ENCODE measurements around the gene FNDC8. TPM values are rescaled to one million over a fixed set of nuclear protein-coding genes. Genes with fewer than 3 reads are reported as not detected.
"Not testable (repeated sequence)": the region's sequence is repeated elsewhere in the genome, so short reads cannot be mapped to it uniquely, and the experiment has no call there.

FNDC8 gene
- total and polyA plus RNA-seq, 2 donors from 2014 or later = not detected

DNA sequence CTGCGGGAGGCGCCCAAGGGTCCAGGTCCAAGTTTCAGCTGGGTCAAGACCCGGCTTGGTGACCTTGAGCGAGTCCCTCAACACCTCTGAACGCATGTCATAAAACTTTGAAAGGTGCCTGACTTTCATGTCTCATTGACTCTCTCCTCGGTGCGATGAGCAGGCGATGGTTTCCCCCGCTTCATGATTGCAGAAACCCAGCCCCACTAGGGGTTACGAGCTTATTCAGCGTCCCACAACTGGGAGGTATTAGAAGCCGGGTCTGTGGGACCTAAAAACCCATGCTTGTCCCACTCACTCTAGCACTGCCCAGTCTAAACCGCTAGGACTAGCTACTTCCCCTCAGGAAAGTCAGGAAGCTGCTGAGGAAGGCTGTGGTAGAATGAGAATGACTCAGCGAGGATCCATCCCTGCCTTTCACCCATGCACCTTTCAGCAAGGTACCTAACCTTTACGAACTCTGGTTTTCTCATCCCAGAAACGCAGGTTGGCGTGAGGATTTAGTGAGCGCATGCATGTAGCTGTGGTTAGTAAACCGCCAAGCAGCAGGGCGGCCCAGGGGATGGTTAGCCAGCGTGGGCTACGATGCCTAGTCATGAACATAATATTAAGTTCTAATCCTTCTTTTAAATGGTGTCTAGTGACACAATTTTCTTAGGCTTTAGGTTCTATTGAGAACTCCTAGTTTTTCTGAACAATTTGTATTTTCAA is 31.7 kb upstream of the FNDC8 start:
- H3K36me3 ChIP-seq (ENCODE audit: control insufficient read depth in 2 of 3, insufficient read depth in 3 of 3, low read length in 3 of 3) = no peaks in the 10 kb centered on the region
- TF ChIP-seq, protein P1, sequence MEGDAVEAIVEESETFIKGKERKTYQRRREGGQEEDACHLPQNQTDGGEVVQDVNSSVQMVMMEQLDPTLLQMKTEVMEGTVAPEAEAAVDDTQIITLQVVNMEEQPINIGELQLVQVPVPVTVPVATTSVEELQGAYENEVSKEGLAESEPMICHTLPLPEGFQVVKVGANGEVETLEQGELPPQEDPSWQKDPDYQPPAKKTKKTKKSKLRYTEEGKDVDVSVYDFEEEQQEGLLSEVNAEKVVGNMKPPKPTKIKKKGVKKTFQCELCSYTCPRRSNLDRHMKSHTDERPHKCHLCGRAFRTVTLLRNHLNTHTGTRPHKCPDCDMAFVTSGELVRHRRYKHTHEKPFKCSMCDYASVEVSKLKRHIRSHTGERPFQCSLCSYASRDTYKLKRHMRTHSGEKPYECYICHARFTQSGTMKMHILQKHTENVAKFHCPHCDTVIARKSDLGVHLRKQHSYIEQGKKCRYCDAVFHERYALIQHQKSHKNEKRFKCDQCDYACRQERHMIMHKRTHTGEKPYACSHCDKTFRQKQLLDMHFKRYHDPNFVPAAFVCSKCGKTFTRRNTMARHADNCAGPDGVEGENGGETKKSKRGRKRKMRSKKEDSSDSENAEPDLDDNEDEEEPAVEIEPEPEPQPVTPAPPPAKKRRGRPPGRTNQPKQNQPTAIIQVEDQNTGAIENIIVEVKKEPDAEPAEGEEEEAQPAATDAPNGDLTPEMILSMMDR (IDR thresholded peaks at IDR 0.05; ENCODE audit: borderline replicate concordance, extremely low read depth, insufficient read depth) = no peak
- DNase-seq = no peak
- peak overlapping the region; percentile 26 to 78 (median 49) for H3K9ac ChIP-seq (ENCODE audit: low read length in 3 of 3)
- H3K4me1 ChIP-seq (ENCODE audit: control insufficient read depth in 2 of 3, insufficient read depth in 2 of 3, low read depth in 1 of 3, low read length in 3 of 3) = peaks cover 0 to 8% (median 0%) of the 10 kb centered on the region in 3 donors
- H3K4me3 ChIP-seq (ENCODE audit: low read length in 3 of 3) = peak overlapping the region; percentile 39 to 67 (median 55)
- H3K27me3 ChIP-seq (ENCODE audit: control insufficient read depth, insufficient read depth, low read length) = no peaks in the 10 kb centered on the region
- FAIRE-seq = no peak
- H3K9me3 ChIP-seq (ENCODE audit: control insufficient read depth in 2 of 3, insufficient read depth in 1 of 3, low read length in 3 of 3) = no peaks in the 10 kb centered on the region
- H3K27ac ChIP-seq (ENCODE audit: low read depth in 2 of 2, low read length in 2 of 2) = peak overlapping the region; percentile 45 to 65
- intact Hi-C loops (cut with DNase I) = loop anchor here (10.0 kb wide), 1 partner anchor 535 kb away; no protein-coding TSS in a partner anchor

DNA sequence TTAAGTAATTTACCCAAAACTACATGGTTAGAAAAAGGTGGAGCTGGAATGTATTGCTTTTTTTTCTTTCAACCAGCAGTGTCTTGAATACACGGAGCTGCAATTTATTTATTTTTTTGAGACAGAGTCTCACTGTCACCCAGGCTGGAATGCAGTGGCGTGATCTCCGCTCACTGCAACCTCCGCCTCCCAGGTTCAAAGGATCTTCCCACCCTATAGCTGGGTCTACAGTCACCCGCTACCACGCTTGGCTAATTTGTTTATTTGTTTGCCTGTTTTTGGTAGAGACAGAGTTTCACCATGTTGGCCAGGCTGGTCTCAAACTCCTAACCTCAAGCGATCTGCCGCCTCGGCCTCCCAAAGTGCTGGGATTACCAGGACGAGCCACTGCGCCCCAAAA is 30.7 kb upstream of the FNDC8 start:
- not testable (repeated sequence) for H3K9me3 ChIP-seq (ENCODE audit: control insufficient read depth in 2 of 3, insufficient read depth in 1 of 3, low read length in 3 of 3); H3K9ac ChIP-seq (ENCODE audit: low read length in 3 of 3); H3K4me1 ChIP-seq (ENCODE audit: control insufficient read depth in 2 of 3, insufficient read depth in 2 of 3, low read depth in 1 of 3, low read length in 3 of 3); H3K4me3 ChIP-seq (ENCODE audit: low read length in 3 of 3); H3K27me3 ChIP-seq (ENCODE audit: control insufficient read depth, insufficient read depth, low read length); H3K27ac ChIP-seq (ENCODE audit: low read depth in 2 of 2, low read length in 2 of 2); FAIRE-seq; H3K36me3 ChIP-seq (ENCODE audit: control insufficient read depth in 2 of 3, insufficient read depth in 3 of 3, low read length in 3 of 3); DNase-seq
- intact Hi-C loops (cut with DNase I) = loop anchor here (10.0 kb wide), 1 partner anchor 536 kb away; no protein-coding TSS in a partner anchor

DNA sequence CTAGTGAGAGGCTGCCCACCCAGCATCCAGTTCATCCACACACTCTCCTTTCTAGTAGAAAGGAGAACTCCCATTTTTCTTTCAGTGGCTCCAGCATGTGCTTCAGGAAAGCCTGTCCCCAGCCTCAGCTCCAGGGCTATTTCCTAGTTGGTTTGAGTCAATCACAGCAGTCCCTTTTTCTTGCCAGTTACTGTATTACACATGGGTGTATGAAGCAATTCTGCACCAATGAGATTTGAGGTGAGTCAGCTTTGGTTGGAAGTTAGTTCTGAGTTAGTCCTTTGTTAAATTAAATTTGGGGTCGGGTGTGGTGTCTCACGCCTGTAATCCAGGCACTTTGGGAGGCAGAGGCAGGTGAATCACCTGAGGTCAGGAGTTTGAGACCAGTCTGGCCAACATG is 26.5 kb upstream of the FNDC8 start:
- DNase-seq (no peak), FAIRE-seq (no peak)
- Histone ChIP-seq H3K36me3 (ENCODE audit: control insufficient read depth in 2 of 3, insufficient read depth in 3 of 3, low read length in 3 of 3) (peaks cover 0 to 6% (median 0%) of the 10 kb centered on the region in 3 donors), H3K9ac (ENCODE audit: low read length in 3 of 3) (no peak overlapping the region), H3K4me1 (ENCODE audit: control insufficient read depth in 2 of 3, insufficient read depth in 2 of 3, low read depth in 1 of 3, low read length in 3 of 3) (peaks cover 0 to under 1% (median 0%) of the 10 kb centered on the region in 3 donors), H3K27me3 (ENCODE audit: control insufficient read depth, insufficient read depth, low read length) (no peaks in the 10 kb centered on the region), H3K27ac (ENCODE audit: low read depth in 2 of 2, low read length in 2 of 2) (no peak overlapping the region), H3K9me3 (ENCODE audit: control insufficient read depth in 2 of 3, insufficient read depth in 1 of 3, low read length in 3 of 3) (no peaks in the 10 kb centered on the region), H3K4me3 (ENCODE audit: low read length in 3 of 3) (no peak overlapping the region)
- intact Hi-C loops (cut with DNase I) = loop anchor here (10.0 kb wide), 1 partner anchor 540 kb away; no protein-coding TSS in a partner anchor
- TF ChIP-seq, protein P1 (IDR thresholded peaks at IDR 0.05; ENCODE audit: borderline replicate concordance, extremely low read depth, insufficient read depth) = no peak

DNA sequence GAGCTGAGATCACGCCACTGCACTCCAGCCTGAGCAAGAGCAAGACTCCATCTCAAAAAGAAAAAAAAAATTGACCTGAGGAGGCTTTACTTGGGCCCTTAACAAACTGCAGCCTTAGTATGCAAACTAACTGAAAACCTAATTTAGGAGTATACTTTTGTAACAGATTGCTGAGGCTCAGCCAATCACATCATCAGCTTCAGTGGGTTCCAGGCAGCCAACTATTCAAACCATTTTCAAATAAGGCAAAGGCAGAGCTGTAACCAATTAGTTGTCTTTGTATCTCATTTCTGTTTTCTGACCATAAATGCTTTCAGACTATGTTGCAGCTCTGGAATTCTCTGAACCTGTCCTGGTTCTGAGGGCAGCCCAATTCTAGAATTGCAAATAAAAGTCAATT is 25.7 kb upstream of the FNDC8 start:
- Histone ChIP-seq H3K27me3 (ENCODE audit: control insufficient read depth, insufficient read depth, low read length) (no peaks in the 10 kb centered on the region), H3K9me3 (ENCODE audit: control insufficient read depth in 2 of 3, insufficient read depth in 1 of 3, low read length in 3 of 3) (no peaks in the 10 kb centered on the region), H3K4me3 (ENCODE audit: low read length in 3 of 3) (no peak overlapping the region), H3K36me3 (ENCODE audit: control insufficient read depth in 2 of 3, insufficient read depth in 3 of 3, low read length in 3 of 3) (peaks cover 0 to 6% (median 0%) of the 10 kb centered on the region in 3 donors), H3K4me1 (ENCODE audit: control insufficient read depth in 2 of 3, insufficient read depth in 2 of 3, low read depth in 1 of 3, low read length in 3 of 3) (no peaks in the 10 kb centered on the region), H3K9ac (ENCODE audit: low read length in 3 of 3) (no peak overlapping the region), H3K27ac (ENCODE audit: low read depth in 2 of 2, low read length in 2 of 2) (no peak overlapping the region)
- intact Hi-C loops (cut with DNase I) = loop anchor here (10.0 kb wide), 1 partner anchor 541 kb away; no protein-coding TSS in a partner anchor
- FAIRE-seq (no peak), DNase-seq (no peak)
- TF ChIP-seq, protein P1 (IDR thresholded peaks at IDR 0.05; ENCODE audit: borderline replicate concordance, extremely low read depth, insufficient read depth) = no peak

Measured in kidney (tissue), 14 donors.